ENCODE measurements around the gene TRAF2. TPM values are rescaled to one million over a fixed set of nuclear protein-coding genes. Genes with fewer than 3 reads are reported as not detected.

TRAF2 gene
- total RNA-seq, 1 donor from 2014 or later: 14.4 TPM

DNA sequence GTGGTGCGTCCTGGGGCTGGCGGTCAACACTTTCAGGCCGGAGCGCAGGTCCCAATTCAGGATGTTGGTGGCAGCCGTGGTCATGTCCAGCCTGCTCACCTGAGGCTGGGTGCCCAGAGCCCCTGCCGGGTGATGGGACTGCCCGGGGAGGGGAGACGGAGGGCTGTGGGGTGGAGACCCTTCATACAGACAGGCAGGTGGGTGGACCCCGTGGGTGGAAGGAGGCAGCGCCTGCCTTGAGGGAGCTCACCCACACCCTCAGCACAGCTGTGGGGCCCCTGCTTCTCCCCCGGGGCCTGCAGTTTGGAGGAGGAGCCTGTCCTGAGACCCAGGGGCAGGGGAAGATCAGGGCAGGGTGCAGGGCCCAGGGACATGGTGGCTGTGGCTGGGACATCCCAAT, 84.0 kb downstream of the TRAF2 start:
- Mint-ChIP-seq H3K27ac (ENCODE audit: unreplicated experiment) (no peak overlapping the region), H3K9me3 (ENCODE audit: unreplicated experiment) (no peaks in the 10 kb centered on the region), H3K36me3 (ENCODE audit: low read depth, unreplicated experiment) (no peaks in the 10 kb centered on the region), H3K4me3 (ENCODE audit: unreplicated experiment) (no peak overlapping the region), H3K27me3 (ENCODE audit: low read depth, unreplicated experiment) (peaks cover 8% of the 10 kb centered on the region), H3K4me1 (ENCODE audit: low read depth, unreplicated experiment) (no peaks in the 10 kb centered on the region)
- H3K36me3 ChIP-seq (ENCODE audit: insufficient read depth, low read length): no peaks in the 10 kb centered on the region
- no peak overlapping the region for H3K4me3 ChIP-seq (ENCODE audit: insufficient read depth, low read depth, low read length)
- TF ChIP-seq, protein P1, sequence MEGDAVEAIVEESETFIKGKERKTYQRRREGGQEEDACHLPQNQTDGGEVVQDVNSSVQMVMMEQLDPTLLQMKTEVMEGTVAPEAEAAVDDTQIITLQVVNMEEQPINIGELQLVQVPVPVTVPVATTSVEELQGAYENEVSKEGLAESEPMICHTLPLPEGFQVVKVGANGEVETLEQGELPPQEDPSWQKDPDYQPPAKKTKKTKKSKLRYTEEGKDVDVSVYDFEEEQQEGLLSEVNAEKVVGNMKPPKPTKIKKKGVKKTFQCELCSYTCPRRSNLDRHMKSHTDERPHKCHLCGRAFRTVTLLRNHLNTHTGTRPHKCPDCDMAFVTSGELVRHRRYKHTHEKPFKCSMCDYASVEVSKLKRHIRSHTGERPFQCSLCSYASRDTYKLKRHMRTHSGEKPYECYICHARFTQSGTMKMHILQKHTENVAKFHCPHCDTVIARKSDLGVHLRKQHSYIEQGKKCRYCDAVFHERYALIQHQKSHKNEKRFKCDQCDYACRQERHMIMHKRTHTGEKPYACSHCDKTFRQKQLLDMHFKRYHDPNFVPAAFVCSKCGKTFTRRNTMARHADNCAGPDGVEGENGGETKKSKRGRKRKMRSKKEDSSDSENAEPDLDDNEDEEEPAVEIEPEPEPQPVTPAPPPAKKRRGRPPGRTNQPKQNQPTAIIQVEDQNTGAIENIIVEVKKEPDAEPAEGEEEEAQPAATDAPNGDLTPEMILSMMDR (IDR thresholded peaks at IDR 0.05; ENCODE audit: insufficient read depth, low read depth, low read length): no peak
- TF ChIP-seq EZH2 (IDR thresholded peaks at IDR 0.05; ENCODE audit: insufficient read depth, low read length): no peak
- no peak overlapping the region for H3K9ac ChIP-seq (ENCODE audit: low read length)
- no peak overlapping the region for H2AFZ ChIP-seq (ENCODE audit: low read depth, low read length)
- H4K20me1 ChIP-seq (ENCODE audit: insufficient read depth, low read length): no peaks in the 10 kb centered on the region
- H3K27me3 ChIP-seq (ENCODE audit: insufficient read depth, low read length): no peaks in the 10 kb centered on the region
- FAIRE-seq (no peak), DNase-seq (ENCODE audit: low read depth) (no peak)
- peaks cover 4% of the 10 kb centered on the region for H3K4me1 ChIP-seq (ENCODE audit: insufficient read depth, low read length)
- H3K9me3 ChIP-seq (ENCODE audit: insufficient read depth, low read depth, low read length): no peaks in the 10 kb centered on the region
- H3K79me2 ChIP-seq (ENCODE audit: insufficient read depth, low read length): no peaks in the 10 kb centered on the region
- H3K4me2 ChIP-seq (ENCODE audit: low read length): no peak overlapping the region
- no peak overlapping the region for H3K27ac ChIP-seq (ENCODE audit: low read depth, low read length)

DNA sequence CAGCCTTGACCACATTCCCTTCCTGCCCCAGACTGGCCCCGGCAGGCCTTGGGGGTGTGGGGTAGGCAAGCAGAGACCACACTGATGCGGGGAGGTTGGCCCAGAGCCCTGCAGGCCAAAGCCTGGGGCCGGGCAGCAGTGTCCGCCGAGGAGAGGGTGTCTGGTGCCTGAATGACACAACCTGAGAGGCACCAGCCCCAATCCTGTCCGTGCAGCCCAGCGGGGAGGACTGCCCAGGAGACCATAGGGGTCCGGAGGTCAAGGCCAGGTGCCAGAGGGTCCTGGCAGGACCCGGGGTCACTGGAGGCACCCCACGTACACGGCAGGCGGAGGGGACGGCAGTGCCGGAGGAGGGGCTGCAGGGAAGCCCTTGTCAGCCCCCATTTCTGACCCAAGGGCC, 85.4 kb downstream of the TRAF2 start:
- H3K9me3 Mint-ChIP-seq (ENCODE audit: unreplicated experiment): no peaks in the 10 kb centered on the region
- Histone ChIP-seq H3K79me2 (ENCODE audit: insufficient read depth, low read length) (no peaks in the 10 kb centered on the region), H2AFZ (ENCODE audit: low read depth, low read length) (no peak overlapping the region), H3K4me2 (ENCODE audit: low read length) (no peak overlapping the region), H4K20me1 (ENCODE audit: insufficient read depth, low read length) (no peaks in the 10 kb centered on the region), H3K9ac (ENCODE audit: low read length) (no peak overlapping the region), H3K4me3 (ENCODE audit: insufficient read depth, low read depth, low read length) (no peak overlapping the region), H3K36me3 (ENCODE audit: insufficient read depth, low read length) (no peaks in the 10 kb centered on the region), H3K4me1 (ENCODE audit: insufficient read depth, low read length) (no peaks in the 10 kb centered on the region), H3K27me3 (ENCODE audit: insufficient read depth, low read length) (no peaks in the 10 kb centered on the region), H3K9me3 (ENCODE audit: insufficient read depth, low read depth, low read length) (no peaks in the 10 kb centered on the region), H3K27ac (ENCODE audit: low read depth, low read length) (no peak overlapping the region)
- TF ChIP-seq EZH2 (IDR thresholded peaks at IDR 0.05; ENCODE audit: insufficient read depth, low read length): no peak
- TF ChIP-seq, protein P1 (IDR thresholded peaks at IDR 0.05; ENCODE audit: insufficient read depth, low read depth, low read length): no peak
- H3K4me1 Mint-ChIP-seq (ENCODE audit: low read depth, unreplicated experiment): no peaks in the 10 kb centered on the region
- H3K36me3 Mint-ChIP-seq (ENCODE audit: low read depth, unreplicated experiment): no peaks in the 10 kb centered on the region
- H3K27me3 Mint-ChIP-seq (ENCODE audit: low read depth, unreplicated experiment): peaks cover 6% of the 10 kb centered on the region
- H3K4me3 Mint-ChIP-seq (ENCODE audit: unreplicated experiment): no peak overlapping the region
- FAIRE-seq: no peak
- no peak overlapping the region for H3K27ac Mint-ChIP-seq (ENCODE audit: unreplicated experiment)
- no peak for DNase-seq (ENCODE audit: low read depth)

GRCh38 chr9:136972335-136972734, 86.0 kb downstream of the TRAF2 start:
- no peaks in the 10 kb centered on the region for H3K4me1 Mint-ChIP-seq (ENCODE audit: low read depth, unreplicated experiment)
- no peaks in the 10 kb centered on the region for H3K79me2 ChIP-seq (ENCODE audit: insufficient read depth, low read length)
- H3K27ac ChIP-seq (ENCODE audit: low read depth, low read length): no peak overlapping the region
- H3K4me3 ChIP-seq (ENCODE audit: insufficient read depth, low read depth, low read length): no peak overlapping the region
- H3K4me1 ChIP-seq (ENCODE audit: insufficient read depth, low read length): no peaks in the 10 kb centered on the region
- H4K20me1 ChIP-seq (ENCODE audit: insufficient read depth, low read length): no peaks in the 10 kb centered on the region
- H3K27ac Mint-ChIP-seq (ENCODE audit: unreplicated experiment): no peak overlapping the region
- no peaks in the 10 kb centered on the region for H3K9me3 Mint-ChIP-seq (ENCODE audit: unreplicated experiment)
- TF ChIP-seq EZH2 (IDR thresholded peaks at IDR 0.05; ENCODE audit: insufficient read depth, low read length): no peak
- TF ChIP-seq, protein P1 (IDR thresholded peaks at IDR 0.05; ENCODE audit: insufficient read depth, low read depth, low read length): no peak
- no peak overlapping the region for H2AFZ ChIP-seq (ENCODE audit: low read depth, low read length)
- H3K27me3 ChIP-seq (ENCODE audit: insufficient read depth, low read length): no peaks in the 10 kb centered on the region
- H3K9me3 ChIP-seq (ENCODE audit: insufficient read depth, low read depth, low read length): no peaks in the 10 kb centered on the region
- H3K27me3 Mint-ChIP-seq (ENCODE audit: low read depth, unreplicated experiment): peaks cover 6% of the 10 kb centered on the region
- no peak overlapping the region for H3K9ac ChIP-seq (ENCODE audit: low read length)
- H3K4me2 ChIP-seq (ENCODE audit: low read length): no peak overlapping the region
- no peak overlapping the region for H3K4me3 Mint-ChIP-seq (ENCODE audit: unreplicated experiment)
- no peaks in the 10 kb centered on the region for H3K36me3 ChIP-seq (ENCODE audit: insufficient read depth, low read length)
- FAIRE-seq (no peak), DNase-seq (ENCODE audit: low read depth) (no peak)
- no peaks in the 10 kb centered on the region for H3K36me3 Mint-ChIP-seq (ENCODE audit: low read depth, unreplicated experiment)

Data from astrocyte (in vitro differentiated cells and primary cell).